DND-41 (cell line): ENCODE results near the gene C7orf33.

Experiments
- CTCF ChIP-seq: IDR thresholded peaks from 2 replicates; pipeline ENCODE4 v1.5.1; 2012; ENCODE audit warnings: borderline replicate concordance, low read length, moderate library complexity, mild to moderate bottlenecking; ENCODE audit not compliant: poor library complexity, severe bottlenecking; ENCODE audit errors: extremely low read depth
- EZH2 ChIP-seq: IDR thresholded peaks from 3 replicates; pipeline ENCODE4 v1.6.1; 2012; ENCODE audit warnings: borderline replicate concordance, low read depth, mild to moderate bottlenecking, moderate library complexity, low read length, inconsistent platforms; ENCODE audit not compliant: severe bottlenecking

- TF ChIP-seq CTCF, result no peak
- TF ChIP-seq EZH2, result no peak
Measured at GRCh38 chr7:148558914-148559313, 31.7 kb upstream of the C7orf33 start.
